ENCODE data around the gene PRELID1.

GRCh38 chr5:177271113-177271512 is 32.5 kb upstream of the PRELID1 start:
- TF ChIP-seq, protein P1, sequence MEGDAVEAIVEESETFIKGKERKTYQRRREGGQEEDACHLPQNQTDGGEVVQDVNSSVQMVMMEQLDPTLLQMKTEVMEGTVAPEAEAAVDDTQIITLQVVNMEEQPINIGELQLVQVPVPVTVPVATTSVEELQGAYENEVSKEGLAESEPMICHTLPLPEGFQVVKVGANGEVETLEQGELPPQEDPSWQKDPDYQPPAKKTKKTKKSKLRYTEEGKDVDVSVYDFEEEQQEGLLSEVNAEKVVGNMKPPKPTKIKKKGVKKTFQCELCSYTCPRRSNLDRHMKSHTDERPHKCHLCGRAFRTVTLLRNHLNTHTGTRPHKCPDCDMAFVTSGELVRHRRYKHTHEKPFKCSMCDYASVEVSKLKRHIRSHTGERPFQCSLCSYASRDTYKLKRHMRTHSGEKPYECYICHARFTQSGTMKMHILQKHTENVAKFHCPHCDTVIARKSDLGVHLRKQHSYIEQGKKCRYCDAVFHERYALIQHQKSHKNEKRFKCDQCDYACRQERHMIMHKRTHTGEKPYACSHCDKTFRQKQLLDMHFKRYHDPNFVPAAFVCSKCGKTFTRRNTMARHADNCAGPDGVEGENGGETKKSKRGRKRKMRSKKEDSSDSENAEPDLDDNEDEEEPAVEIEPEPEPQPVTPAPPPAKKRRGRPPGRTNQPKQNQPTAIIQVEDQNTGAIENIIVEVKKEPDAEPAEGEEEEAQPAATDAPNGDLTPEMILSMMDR (conservative IDR thresholded peaks at IDR 0.05; ENCODE audit: low read depth, low read length), result no peak
- TF ChIP-seq EZH2 (IDR thresholded peaks at IDR 0.05; ENCODE audit: borderline replicate concordance, low read depth, low read length, poor library complexity, severe bottlenecking), result no peak
